BJ (cell line): ENCODE measurements around the gene NOS1. TPM values are rescaled to one million over a fixed set of nuclear protein-coding genes. Genes with fewer than 3 reads are reported as not detected.

ENCODE experiments used
- CTCF ChIA-PET: fragments of 350-600 bp; formaldehyde crosslinking; extraction: SDS; loops from one replicate; lab custom pipeline; 2021; ENCODE audit warnings: antibody characterized with exemption, inconsistent platforms; lab: Yijun Ruan, JAX
- POLR2A ChIA-PET: fragments of 300-600 bp; sonication (Branson Sonifier 250); formaldehyde crosslinking; extraction: SDS; loops from one replicate; lab custom pipeline; 2021; ENCODE audit warnings: antibody characterized with exemption; lab: Charles Lee
- DNase-seq: peaks from one replicate; pipeline ENCODE4 v3.0.0-alpha.2; 2011; ENCODE audit warnings: low read depth
- H3K27me3 ChIP-seq: 2 replicates; pipeline ENCODE4 v1.6.0; 2011; ENCODE audit warnings: low read length; ENCODE audit not compliant: control insufficient read depth, insufficient read depth
- H3K36me3 ChIP-seq: 2 replicates; pipeline ENCODE4 v1.5.1; 2011; ENCODE audit warnings: low read length; ENCODE audit not compliant: control insufficient read depth, insufficient read depth
- H3K4me3 ChIP-seq: 2 replicates; pipeline ENCODE4 v1.5.1; 2011; ENCODE audit warnings: low read depth, mild to moderate bottlenecking, control low read depth, low read length
- polyA plus RNA-seq: library from polyadenylated mRNA; depleted of rRNA; stranded (reverse); fragments of >200 nt; gene quantifications from 2 replicates; pipeline ENCODE4 v1.2.3, GENCODE V29; 2011
- TF ChIP-seq, protein P1 (sequence below): IDR thresholded peaks from 2 replicates; pipeline ENCODE4 v1.5.1; 2011; ENCODE audit warnings: low read depth, mild to moderate bottlenecking, control low read depth, inconsistent platforms, low read length, moderate library complexity; ENCODE audit not compliant: insufficient read depth

The NOS1 gene
- polyA plus RNA-seq, 1 experiment = not detected

- Histone ChIP-seq H3K27me3 (peaks cover 2% of the 10 kb centered on the region; the same call in 1 of the 2 replicates), H3K36me3 (no peaks in the 10 kb centered on the region), H3K4me3 (no peak overlapping the region)
- TF ChIP-seq, protein P1, sequence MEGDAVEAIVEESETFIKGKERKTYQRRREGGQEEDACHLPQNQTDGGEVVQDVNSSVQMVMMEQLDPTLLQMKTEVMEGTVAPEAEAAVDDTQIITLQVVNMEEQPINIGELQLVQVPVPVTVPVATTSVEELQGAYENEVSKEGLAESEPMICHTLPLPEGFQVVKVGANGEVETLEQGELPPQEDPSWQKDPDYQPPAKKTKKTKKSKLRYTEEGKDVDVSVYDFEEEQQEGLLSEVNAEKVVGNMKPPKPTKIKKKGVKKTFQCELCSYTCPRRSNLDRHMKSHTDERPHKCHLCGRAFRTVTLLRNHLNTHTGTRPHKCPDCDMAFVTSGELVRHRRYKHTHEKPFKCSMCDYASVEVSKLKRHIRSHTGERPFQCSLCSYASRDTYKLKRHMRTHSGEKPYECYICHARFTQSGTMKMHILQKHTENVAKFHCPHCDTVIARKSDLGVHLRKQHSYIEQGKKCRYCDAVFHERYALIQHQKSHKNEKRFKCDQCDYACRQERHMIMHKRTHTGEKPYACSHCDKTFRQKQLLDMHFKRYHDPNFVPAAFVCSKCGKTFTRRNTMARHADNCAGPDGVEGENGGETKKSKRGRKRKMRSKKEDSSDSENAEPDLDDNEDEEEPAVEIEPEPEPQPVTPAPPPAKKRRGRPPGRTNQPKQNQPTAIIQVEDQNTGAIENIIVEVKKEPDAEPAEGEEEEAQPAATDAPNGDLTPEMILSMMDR = no peak
- CTCF ChIA-PET = interaction anchor here (3.5 to 4.5 kb wide), 3 partner anchors 603 to 622 kb away, joined by 26 to 34 read pairs (median 27); no protein-coding TSS in a partner anchor
- POLR2A ChIA-PET = no interaction called here
- DNase-seq = no peak
These were observed 127.0 kb downstream of the NOS1 start for GRCh38 chr12:117234441-117234840.

DNA sequence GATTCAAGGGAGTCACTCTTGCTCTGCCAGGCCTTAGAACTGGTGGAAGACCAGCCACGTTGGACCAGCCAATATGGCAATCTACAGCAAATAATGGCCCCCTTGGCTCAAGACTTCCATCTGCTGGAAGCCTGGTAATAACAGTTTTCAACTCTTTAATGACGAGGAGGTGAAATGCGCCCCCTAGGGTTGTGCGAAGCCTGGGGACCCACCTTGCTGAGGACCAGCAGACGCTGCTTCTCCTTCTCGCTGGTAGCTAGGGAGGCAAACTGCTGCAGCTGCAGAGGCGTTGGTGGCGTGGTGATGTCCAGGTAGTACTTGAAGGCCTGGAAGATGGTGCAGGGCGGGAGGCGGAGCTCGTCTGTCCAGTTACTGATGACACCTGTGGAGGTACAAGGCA lies 129.7 kb downstream of the NOS1 start:
- TF ChIP-seq, protein P1 = no peak
- Histone ChIP-seq H3K36me3 (no peaks in the 10 kb centered on the region), H3K4me3 (no peak overlapping the region), H3K27me3 (peaks cover 1% of the 10 kb centered on the region; the same call in 1 of the 2 replicates)
- POLR2A ChIA-PET = no interaction called here
- no peak for DNase-seq
- CTCF ChIA-PET = interaction anchor here (1.3 to 2.4 kb wide), 4 partner anchors 605 to 625 kb away, joined by 3 to 6 read pairs (median 6); no protein-coding TSS in a partner anchor

DNA sequence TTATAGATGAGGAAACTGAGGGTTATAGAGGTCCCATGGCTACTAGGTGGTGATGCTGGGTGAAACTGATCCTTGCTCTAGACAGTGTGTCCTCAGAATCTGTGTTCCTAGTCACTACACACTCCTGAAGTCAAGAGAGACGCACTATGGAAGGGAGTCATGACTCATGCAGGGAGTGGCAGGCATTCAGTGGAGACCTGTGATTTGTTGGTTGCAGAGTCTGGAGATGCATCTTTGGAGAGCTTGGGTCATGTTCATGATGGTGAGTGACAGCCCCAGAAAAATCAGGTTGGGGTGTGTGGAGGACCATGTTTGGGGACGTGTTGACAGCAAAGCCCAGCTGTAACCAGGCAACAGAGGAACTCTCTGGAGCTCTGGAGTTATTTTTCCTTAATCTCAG lies 133.2 kb downstream of the NOS1 start:
- CTCF ChIA-PET = interaction anchor here (2.2 kb wide), 1 partner anchor 16 kb away, joined by 12 read pairs; no protein-coding TSS in a partner anchor
- DNase-seq = no peak
- POLR2A ChIA-PET = no interaction called here
- TF ChIP-seq, protein P1 = no peak
- H3K27me3 ChIP-seq = no peaks in the 10 kb centered on the region
- no peak overlapping the region for H3K4me3 ChIP-seq
- no peaks in the 10 kb centered on the region for H3K36me3 ChIP-seq

DNA sequence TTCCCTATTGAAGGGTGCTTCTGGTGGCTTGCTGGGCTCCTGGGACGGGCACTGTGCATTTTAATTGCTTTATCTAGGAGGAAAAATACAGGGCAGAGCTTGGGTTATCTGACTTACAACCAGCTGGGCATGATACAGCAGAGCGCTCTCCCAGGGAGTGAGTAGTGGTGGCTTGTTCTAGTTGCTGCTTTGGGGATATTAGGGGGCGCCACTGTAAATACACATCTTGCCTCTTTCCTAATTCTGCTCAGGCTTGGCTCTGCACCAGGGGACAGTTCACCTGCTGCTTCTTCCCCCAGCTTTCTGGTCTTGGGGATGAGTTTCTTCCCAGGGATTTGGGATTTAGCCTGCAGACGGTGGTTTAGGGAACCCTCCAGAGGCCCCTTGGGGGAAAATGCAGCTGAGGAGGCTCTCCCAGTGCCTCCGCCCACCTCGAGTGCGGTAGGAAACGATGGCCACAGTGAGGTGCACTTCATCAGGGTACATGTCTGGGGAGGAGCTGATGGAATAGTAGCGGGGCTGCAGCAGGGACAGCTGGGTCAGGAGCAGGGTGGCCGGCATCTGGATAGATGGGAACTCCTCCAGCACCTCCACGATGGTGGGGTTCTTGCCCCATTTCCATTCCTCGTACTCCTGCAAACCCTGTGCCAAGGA lies 134.3 kb downstream of the NOS1 start:
- ChIA-PET CTCF (interaction anchor here (0.6 to 2.2 kb wide), 4 partner anchors 9 to 631 kb away, joined by 3 to 12 read pairs (median 8); no protein-coding TSS in a partner anchor), POLR2A (no interaction called here)
- Histone ChIP-seq H3K27me3 (no peaks in the 10 kb centered on the region), H3K36me3 (no peaks in the 10 kb centered on the region), H3K4me3 (no peak overlapping the region)
- DNase-seq = no peak
- TF ChIP-seq, protein P1 = no peak

- no peaks in the 10 kb centered on the region for H3K27me3 ChIP-seq
- no peak overlapping the region for H3K4me3 ChIP-seq
- TF ChIP-seq, protein P1 = no peak
- H3K36me3 ChIP-seq = no peaks in the 10 kb centered on the region
- POLR2A ChIA-PET = no interaction called here
- CTCF ChIA-PET = interaction anchor here (0.6 to 2.2 kb wide), 3 partner anchors 10 to 18 kb away, joined by 4 to 12 read pairs (median 11); no protein-coding TSS in a partner anchor
- no peak for DNase-seq
These were observed 134.9 kb downstream of the NOS1 start for GRCh38 chr12:117226505-117226904.
